GM21576 (cell line): Measurements from ENCODE around the gene RUNX1.

ENCODE experiments used
- ATAC-seq: cut with Tn5 transposase; IDR thresholded peaks from one replicate; pipeline ENCODE4 v1.9.1; 2021; ENCODE audit warnings: mild to moderate bottlenecking, moderate library complexity; ENCODE audit not compliant: unreplicated experiment

Gene RUNX1

DNA sequence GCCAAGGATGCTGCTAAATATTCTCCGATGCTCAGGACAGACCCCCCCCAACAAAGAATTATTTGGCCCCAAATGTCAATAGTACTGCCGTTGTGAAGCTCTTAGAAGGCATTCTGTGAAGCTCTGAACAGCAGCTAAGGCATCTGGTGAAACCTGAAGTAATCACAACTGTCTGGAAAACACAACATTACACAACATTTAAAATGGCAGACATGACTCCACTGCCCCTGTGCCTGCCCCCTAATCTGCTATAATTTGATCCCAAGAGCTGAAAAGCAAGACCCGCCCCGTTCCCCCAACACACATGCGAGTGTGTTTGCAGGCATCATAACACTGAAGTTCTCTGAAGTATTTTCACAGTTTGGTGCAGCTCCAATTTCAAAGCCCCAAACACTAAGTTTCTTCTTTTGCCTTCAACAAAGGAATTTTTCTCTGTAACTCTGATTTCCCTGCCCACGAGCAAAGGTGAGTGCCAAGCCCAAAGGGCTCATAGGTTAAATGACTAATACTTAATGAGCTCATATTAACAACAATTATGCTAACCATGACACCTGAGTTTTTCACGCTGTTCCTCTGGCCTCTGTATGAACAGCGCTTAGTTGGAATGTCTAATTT, 251.1 kb downstream of the RUNX1 start:
- ATAC-seq: no peak

DNA sequence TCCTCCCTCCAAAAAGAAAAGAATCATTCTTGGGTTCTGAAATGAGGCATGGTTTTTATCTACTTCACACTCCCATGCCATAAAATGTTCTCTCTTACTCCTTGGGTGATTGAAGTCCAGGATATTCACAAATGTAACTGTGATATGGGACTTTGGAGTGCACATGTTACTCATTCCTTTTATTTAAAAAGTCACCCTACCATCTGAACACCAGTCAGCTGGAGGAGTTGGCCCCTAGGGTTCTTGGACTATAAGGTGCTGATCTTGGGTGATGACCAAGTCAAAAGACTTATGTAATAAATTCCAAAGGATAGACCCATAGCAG, 251.9 kb downstream of the RUNX1 start:
- no peak for ATAC-seq

DNA sequence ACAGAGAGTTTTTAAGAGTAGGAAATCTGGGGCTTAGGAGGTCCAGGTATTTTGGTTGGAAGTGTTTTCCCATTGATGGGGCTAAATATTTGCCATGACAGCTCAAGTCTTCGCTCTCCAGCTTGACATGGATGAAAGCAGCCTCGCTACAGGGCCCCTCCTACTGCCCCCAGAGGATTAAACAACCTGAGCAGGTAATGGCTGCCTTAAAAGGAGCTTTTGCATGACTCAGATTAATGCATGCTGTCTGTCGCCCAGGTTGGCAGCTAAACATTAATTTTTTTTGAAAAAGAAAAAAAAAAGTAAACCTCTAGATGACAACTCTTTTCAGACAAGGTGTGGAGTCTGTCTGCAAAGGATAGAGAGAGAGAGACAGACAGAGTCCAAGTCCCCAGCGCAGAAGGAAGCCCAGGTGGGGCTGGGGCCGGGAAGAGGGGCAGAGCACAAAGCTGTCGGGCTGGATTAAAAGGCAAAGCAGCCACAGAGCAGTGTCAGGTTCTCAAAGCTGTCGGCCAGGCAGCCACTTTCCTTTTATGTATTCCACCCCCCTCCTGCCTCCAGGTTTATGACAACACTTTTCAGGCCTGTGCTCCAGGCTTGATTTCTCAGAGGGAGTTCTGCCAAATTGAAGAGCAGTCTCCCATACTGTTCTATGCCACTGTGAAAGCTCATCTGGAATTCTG, 252.4 kb downstream of the RUNX1 start:
- ATAC-seq: no peak

DNA sequence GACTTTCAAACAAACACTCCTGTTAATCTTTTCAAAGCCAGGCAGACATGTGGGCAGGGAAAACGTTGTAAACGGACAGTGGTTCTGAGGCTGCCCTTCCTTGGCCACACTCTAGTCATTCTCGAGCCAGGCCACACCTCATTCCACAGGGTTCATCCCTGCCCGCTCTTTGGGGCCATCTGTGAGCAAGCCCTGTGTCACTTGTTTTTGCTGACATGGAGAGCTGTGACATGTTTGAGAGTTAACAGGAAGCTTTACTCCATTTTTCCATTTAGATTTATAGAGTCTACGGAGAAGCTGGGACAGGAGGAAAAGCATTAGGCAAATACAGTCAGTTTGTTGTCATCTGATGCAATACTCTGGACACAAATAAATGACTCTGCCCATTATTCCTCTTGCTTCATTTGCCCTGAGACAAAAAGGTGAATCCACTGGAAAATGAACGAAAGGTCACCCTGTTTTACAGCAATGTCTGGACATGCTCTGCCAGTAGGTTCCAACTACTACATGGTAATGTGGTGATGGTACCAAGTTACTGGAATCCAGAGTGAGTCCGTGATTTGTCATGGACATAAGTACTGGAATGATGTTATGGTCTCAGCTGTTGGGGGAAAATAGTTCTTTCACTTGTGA, 253.4 kb downstream of the RUNX1 start:
- no peak for ATAC-seq

DNA sequence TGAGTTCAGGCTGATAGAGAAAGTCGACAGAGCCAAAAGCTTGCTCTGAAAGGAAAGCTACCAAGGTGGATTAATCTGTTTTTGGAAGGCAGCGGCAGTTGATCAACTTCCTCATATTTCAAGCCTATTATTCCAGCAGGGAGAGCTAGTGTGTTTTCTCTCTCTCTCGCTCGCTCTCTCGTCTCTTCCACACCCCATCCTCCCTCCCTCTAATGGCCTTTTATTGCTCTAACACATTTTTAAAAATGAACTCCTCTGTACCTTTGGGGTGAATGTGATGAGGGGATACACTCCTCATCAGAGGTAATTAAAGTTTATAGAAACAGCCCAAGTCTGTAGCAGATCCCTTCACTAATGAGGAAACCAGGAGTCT, 253.9 kb downstream of the RUNX1 start:
- no peak for ATAC-seq

DNA sequence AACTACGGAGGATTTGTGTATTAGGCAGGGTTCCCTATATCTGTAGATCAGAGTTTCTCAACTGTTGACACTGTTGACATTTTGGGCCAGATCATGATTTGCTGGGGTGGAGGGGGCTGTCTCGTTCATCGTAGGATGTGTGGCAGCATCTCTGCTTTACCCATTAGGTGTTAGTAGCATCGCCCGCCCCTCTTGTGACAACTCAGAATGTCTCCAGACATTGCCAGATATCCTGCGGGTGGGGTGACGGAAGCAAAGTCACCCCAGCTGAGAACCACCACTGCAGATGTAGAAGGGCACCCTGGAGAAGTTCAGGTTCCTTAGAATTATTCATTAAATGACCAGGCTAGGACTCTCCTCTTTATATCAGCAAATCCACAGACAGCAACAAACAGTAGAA, 254.4 kb downstream of the RUNX1 start:
- no peak for ATAC-seq

DNA sequence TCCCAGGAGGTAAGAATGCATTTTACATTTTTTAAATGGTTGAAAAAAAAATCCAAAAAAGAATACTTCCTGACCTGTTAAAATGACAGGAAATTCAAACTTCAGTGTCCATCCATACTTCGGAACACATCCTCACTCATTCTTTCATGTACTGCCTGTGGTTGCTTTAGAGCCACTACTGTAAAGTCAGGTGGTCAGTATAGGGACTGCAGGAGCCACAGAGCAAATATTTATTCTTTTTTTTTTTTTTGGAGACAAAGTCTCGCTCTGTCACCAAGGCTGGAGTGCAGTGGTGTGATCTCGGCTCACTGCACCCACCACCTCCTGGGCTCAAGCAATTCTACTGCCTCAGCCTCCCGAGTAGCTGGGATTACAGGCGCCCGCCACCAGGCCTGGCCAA, 255.6 kb downstream of the RUNX1 start:
- no peak for ATAC-seq

DNA sequence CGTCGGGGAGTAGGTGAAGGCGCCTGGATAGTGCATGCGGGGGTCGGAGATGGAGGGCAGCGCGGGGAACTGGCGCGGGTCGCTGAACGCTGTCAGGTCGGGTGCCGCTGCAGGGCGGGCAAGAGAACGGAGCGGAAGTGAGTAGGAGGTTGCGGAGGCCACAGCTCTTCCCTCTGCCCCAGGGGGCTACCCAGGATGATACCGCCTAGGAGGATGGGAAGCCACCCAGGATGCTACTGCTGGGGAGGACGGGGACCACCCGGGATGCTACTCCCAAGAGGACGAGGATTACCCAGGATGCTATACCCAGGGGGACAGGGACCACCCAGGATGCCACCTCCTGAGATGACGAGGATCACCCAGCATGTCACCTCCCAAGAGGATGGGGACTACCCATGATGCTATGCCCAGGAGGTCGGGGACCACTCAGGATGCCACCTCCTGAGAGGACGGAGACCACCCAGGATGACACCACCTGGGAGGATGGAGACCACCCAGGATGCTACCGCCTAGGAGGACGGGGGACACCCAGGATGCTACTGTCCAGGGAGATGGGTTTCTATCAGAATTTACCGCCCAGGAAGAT, 256.5 kb downstream of the RUNX1 start:
- no peak for ATAC-seq

DNA sequence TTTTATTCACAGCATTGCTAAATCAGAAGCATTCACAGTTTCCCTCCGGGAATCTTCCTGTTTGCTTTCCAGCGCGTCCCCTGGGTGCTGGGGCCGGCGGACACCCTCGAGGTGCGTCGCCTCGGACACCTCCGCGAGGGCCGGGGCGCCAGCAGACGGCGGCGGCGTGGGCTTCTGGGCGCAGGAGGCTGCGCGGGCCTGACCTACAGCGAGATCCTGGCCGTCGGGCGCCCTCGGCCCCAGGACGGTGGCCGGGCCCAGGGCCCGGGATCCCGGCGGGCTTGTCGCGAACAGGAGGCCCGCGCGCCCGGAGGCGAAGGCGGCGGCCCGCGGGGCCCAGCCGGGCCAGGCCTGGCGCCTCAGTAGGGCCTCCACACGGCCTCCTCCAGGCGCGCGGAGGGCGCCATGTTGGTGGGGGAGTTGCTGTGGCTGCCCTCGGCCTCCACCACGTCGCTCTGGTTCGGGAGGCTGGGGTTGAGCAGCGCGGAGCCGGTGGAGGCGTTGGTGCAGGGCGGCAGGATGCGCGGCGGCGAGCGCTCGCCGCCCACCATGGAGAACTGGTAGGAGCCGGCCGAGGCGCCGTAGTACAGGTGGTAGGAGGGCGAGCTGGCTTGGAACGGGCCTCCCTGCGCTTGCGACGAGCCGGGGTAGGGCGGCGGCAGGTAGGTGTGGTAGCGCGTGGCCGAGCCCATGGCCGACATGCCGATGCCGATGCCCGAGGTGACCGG, 257.2 kb downstream of the RUNX1 start:
- no peak for ATAC-seq

DNA sequence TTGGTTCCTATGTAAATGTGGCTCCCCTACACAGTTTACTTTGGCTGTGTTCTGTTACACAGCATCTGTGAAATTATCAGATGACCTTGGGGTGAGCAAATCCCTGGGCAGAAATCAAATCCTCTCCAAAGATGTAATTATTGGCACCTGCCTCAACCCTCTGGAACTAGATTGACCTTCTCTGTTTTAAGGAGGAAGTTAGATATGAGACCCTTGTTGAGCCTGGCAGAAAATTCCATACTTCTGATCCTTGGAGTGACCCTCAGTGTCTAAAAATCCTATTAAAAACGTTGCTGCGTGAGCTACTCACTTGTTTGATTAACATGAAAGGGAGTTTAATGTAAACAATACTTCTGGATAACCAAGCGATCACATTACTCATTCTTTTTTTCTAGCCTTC, 258.3 kb downstream of the RUNX1 start:
- ATAC-seq: no peak

DNA sequence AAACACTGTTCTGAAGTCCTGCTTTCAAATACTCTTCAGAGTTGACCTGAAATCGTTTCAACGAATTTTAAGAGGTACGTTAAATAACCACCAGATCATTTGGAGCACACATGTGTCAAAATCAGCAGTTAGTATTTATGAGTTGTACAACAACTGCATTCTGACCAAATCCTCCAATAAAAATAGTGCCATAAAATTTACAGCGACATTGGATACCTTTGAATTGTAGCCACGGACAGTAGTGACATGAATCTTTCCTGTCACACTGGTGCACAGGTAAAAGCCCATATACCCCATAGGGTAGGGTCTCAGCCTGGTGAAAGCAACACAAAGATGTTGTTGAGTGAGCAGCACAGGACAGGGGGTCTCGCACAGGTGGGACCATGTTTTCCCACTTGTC, 258.8 kb downstream of the RUNX1 start:
- no peak for ATAC-seq

DNA sequence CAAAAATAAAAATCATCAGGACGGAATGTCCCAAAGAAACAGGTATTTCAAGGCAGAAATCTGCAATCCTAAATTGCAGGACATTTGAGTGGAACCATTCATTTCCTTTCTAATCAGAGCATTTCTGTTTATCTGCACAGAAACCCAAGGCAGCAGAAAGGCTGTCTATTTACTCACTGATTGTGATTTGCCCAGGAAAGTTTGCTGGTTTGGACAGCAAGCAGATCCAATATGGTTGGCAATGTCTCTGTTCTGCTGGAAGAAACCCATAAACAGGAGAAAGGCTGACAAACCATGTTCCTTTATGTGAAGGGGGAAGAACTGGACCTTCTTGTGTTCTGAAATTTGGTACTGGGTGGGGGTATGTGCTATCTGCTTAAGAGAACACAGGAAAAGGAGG, 260.2 kb downstream of the RUNX1 start:
- no peak for ATAC-seq

DNA sequence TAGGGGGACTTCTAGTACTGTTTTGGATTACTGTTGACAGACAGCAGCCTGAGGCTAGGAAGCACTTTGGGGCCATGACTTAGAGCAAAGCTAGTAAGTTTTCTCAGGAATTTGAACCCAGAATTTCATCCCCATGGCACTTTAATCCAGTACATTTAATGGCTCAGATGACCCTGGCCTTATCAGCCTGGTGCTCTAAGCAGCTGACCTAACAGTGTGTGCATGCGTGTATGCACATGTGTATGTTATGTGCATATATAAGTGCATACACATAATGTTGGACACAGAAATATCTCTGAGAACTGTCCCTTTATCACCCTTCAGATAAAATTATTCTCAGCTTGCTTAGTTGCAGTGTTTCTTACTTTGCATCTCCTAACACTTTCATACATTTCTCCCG, 265.3 kb downstream of the RUNX1 start:
- no peak for ATAC-seq

DNA sequence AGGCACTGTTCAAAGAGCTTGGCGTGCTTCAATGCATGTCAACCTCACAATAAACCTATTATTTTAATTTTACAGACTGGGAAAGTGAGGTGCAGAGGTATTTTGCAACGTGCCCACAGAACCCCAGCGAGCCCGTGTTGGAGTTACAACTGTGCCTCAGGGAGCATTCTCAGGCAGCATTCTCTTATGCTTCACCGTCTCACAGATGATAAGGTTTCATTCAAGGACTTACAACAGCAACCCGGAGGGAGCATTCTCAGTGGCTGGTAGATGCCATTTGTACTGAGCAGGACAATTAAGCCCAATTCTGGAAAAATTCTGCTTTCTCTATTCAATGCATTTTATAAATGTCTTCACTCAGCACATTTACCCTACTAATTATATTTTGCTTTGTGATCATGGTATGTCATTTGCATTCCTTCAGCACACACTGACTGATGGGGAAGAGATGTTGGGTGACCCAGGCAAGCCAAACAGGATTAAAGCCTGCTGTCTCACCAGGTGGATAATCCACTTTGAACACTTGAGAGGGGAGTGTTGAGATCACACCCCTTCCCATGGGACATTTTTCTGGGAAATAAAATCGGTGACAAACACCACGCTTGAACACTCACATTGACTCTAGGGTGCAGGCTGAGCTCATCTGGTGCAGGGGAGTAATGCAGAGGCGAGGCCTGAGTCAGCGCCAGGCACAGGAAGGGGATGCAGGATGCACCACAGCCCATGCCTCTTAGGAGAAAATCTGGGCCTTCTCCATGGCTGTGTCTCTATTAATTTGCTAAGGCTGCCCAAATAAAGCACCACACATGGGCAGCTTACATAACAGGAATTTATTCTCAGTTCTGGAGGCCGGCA, 266.4 kb downstream of the RUNX1 start:
- ATAC-seq: no peak

DNA sequence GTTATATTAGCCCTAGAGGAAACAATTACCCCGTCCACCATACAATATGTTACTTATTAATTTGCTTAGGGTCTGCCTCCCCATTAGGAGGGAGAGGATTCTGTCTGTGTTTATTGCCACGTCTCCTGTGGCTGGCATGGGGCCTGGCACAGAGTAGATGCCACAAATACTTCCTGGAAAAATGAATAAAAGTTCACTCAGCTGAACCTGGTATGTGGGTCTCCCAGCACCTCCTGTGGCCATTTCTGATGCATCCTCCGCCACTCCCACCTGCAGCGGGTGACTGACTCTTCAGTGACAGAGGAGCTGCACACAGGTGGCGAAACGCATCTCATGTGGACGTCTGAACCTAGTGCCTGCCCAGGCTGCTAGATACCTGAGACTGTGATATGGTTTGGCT, 267.6 kb downstream of the RUNX1 start:
- ATAC-seq: no peak

DNA sequence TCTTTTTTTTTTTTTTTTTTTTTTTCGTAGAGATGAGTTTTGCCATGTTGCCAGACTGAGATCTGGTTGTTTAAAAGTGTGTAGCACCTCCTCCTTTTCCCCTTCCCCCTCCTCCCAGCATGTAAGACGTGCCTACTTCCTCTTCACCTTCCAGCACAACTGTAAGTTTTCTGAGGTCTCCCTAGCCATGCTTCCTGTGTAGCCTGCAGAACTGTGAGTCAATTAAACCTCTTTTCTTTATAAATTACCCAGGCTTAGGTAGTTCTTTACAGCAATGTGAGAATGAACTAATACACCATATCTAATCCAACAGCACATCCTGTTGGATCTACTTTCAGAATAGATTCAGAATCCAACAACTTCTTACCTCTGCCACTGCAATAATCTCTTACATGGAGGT, 269.2 kb downstream of the RUNX1 start:
- no peak for ATAC-seq

DNA sequence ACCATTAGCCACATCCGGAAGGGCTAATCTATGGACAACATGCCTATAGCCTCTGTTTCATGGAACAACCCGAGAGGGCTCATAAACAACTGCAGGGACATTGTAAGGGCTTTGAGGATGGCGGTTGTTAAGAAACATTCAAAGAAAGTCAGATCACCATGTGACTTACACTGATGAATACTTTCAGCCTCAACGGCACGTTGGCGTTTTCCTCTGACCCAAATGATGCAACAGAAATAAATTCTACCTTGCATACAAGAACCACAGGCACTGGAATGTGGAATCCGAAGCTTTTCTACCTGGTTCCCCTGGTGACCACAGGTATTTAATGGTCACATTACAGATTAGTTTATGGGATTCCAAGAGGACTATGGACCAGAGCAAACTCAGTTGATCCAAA, 273.3 kb downstream of the RUNX1 start:
- ATAC-seq: no peak

DNA sequence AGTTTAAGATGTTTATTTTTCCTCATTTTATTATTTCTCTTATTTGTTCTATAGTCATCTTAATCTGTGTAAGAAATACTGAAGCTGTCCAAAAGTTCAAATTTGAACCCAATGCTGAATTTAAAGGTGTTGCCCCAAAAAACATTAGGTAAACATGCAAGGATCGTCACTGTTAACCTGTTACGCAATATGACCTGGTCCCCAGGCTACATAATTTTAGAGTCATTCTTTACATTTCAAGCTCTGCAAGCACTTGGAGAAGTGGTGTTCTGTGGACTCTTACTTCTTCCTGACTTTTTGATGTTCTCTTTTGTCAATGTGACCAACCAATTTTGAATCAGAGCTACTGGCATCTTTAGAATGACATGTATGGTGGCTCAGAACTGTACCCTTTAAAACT, 274.4 kb downstream of the RUNX1 start:
- no peak for ATAC-seq

DNA sequence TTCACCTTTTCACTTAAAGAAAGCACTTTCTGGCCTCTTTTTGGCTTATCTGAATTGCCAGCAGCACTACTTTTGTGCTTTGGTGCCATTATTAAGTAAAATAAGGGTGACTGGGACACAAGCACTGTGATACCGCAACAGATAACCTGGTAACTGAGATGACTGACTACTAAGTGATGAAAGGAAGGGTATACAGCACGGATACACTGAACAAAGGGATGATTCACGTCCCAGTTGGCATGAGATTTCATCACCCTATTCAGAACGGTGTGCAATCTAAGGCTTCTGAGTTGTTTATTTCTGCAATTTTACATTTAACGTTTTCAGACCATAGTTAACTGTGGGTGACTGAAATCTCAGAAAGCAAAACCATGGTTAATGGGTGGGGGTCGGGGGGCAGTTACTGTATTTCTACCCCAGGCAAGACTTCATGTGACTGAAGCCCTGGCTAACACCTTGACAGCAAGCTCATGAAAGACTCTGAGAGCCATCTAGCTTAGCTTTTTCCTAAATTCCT, 277.5 kb downstream of the RUNX1 start:
- no peak for ATAC-seq

DNA sequence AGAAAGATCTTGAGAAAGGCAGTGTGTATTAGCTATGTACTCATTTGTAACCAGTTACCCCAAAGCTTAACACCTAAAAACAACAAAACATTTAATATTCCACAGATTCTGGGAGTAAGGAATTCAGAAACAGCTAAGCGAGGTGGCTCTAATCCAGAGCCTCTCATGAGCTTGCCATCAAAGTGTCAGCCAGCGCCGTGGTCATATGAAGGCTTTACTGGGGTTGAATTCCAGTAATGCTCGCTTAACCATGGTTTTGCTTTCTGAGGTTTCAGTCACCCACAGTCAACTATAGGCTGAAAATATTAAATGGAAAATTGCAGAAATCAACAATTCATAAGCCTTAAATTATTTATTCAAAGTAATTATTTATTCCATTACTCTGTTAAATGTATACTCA, 278.5 kb downstream of the RUNX1 start:
- ATAC-seq: no peak

DNA sequence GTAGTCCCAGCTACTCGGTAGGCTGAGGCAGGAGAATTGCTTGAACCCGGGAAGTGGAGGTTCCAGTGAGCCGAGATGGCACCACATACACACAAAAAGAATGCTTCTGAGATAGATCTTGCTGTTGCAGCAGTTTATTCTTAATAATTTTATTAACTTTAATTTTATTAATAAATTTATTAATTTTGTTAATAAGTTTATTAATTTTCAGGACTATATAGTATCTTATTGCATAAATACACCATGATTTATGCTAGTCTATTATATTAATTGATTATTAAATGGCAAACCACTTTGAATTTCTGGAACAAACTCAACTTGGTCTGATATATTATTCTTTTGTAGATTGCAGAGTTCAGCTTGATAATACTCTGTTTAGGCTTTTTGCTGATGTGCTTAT, 280.8 kb downstream of the RUNX1 start:
- no peak for ATAC-seq
